D721Med (cell line): Measurements from ENCODE around the gene LDAH.

Experiments
- DNase-seq: peaks from one replicate; pipeline ENCODE4 v3.0.0; 2011; ENCODE audit warnings: low spot score; ENCODE audit not compliant: insufficient read length
- FAIRE-seq: peaks from 2 replicates; lab custom pipeline; 2011; peaks lifted over from hg19 to GRCh38; lab: Jason Lieb, UNC
- CTCF ChIP-seq: IDR thresholded peaks from 2 replicates; pipeline ENCODE4 v1.5.1; 2012; ENCODE audit warnings: mild to moderate bottlenecking, control low read depth; ENCODE audit not compliant: insufficient read depth; ENCODE audit errors: missing control alignments

Gene LDAH

DNA sequence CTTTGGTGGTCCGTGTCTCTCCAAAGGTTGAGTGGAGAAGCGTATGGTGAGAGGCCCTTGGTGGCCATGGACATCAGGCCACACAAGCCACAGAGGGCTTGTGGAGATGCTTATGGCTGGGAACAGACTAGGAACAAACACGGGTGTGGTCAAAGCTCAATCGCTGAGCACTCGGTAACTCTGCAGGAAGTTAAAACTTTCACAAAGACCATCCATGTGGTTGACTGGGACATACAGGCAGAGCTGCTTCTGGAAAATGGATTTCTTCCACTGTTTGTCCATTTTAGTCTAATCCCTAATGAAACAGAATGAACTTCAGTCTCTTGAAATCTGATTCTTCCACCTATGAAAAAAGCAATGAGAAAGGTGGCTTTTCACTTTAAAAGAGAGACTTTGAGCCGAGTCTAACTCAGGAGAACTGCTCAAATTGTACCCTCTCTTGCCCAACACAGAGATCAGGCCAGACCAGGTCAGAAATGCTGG lies 138.3 kb downstream of the LDAH start:
- TF ChIP-seq CTCF = no peak
- FAIRE-seq (no peak), DNase-seq (no peak)

DNA sequence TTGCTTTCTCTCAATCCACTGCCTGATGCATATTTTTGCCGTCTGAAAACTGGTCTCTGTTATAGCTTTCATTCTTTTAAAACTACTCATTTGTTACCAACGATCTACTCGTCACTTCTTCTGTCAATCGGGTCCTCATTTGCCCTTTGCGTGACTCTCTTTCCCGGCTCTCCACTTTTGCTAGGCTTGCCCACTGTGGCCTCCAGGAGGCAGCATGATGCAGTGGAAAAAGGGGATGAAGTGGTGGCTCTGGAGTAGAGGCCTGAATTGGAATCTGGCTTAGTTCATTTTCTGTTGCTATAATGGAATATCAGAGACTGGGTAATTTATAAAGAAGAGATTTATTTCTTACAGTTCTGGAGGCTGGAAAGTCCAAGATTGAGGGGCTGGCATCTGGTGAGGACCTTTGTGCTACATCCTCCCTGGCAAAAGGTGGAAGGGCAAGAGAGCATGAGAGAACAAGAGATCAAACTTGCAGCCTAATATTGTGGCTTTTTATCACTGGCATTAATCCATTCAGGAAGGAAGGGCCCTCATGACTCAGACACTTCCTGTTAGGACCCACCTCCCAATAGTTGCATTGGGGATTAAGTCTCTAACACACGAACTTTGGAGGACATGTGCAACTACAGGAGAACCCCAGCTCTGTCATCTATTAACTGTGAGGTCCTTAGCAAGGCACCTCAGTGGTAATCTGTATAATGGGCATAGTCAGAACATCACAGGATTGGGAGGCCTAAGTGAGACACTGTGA lies 140.6 kb downstream of the LDAH start:
- FAIRE-seq (no peak), DNase-seq (no peak)
- peak; percentile 37 for TF ChIP-seq CTCF

DNA sequence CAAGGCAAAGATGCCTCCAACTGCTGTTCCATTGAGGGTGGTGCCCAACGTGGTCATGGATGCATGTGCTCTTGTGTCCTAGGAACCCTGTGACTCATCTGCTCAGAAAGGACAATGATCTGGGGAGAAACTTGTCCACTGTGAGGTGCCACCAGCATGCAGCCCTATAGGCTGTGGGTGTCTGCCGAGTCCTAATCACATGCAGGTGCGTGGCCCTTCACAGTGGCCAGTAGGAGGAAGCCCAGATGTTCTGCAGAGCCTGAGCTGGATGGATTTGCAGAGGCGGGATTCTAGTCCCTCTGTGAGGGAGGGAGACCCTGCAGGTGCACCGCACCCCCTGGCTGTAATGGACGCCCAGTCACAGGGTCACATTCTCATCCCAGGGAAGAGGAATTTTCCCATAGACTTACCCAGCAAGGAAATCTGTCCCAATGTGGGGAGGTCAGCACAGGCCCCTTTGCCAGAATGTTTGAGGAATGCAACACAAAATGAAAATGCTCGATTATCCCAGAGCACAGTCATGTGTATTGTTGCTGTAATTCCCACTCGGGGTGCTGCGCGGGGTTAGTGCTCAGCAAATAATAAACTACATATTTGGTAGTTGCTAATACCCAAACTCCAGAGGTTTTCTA lies 142.0 kb downstream of the LDAH start:
- TF ChIP-seq CTCF = no peak
- no peak for DNase-seq
- no peak for FAIRE-seq

- DNase-seq = no peak
- TF ChIP-seq CTCF = no peak
- FAIRE-seq = no peak
Observed at GRCh38 chr2:20678780-20679179, 144.1 kb downstream of the LDAH start.

- FAIRE-seq (no peak), DNase-seq (no peak)
- no peak for TF ChIP-seq CTCF
Observed at GRCh38 chr2:20678086-20678395, 144.9 kb downstream of the LDAH start.

DNA sequence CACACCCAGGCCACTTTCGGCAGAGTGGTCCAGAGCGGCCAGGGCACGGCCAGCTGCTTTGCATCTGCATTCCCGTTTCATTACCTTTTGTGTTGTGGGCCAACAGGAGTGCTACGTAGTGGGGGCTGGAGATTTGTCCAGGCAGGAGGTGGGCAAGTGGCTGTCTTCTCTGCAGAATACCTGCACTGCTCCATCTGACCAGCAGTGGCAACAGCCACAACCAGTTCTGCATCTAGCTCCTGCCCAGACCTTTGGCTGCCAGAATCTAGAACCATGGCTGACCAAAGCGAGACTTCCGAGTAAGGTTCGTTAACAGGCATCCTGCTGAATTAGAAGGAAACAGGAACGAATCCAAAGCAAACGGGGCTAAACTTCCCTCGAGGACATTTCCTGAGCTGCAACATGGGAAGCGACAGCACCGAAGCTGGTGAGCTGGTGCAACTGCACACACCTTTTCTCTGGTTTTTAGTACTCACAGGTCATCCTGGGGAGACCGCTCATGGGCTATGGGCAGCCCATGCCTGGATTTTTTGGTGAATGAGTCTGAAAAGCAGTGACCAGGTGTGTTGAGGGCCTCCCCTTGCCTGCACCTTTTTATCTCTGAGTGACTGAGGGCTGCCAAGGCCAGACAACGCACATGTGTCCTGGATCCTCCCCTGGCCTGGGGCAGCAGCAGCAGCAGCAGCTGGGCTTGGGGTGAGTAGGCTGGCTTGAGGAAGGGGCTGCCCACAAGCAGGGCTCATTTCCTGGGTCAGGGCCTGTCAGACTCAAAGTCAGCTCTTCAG lies 145.4 kb downstream of the LDAH start:
- DNase-seq (no peak), FAIRE-seq (no peak)

More for the DNA sequence above, 145.4 kb downstream of the LDAH start:
- no peak for TF ChIP-seq CTCF
